Measurements from ENCODE around the gene NCAPD3.
"Not testable (repeated sequence)": the region's sequence is repeated elsewhere in the genome, so short reads cannot be mapped to it uniquely, and the experiment has no call there.

Gene NCAPD3

GRCh38 chr11:134226806-134227325 is 3.1 kb upstream of the NCAPD3 start:
- DNase-seq (ENCODE audit: low spot score) = no peak

GRCh38 chr11:134224710-134225664 is 1.2 kb upstream of the NCAPD3 start:
- DNase-seq (ENCODE audit: low spot score) = peak; percentile 74

GRCh38 chr11:134223121-134223520 is 646 bp downstream of the NCAPD3 start:
- no peak for DNase-seq (ENCODE audit: low spot score)

GRCh38 chr11:134216816-134217215 is 7.0 kb downstream of the NCAPD3 start:
- DNase-seq (ENCODE audit: low spot score) = no peak

GRCh38 chr11:134215836-134216235 is 7.9 kb downstream of the NCAPD3 start:
- DNase-seq (ENCODE audit: low spot score) = no peak

GRCh38 chr11:134207538-134208239 is 16.1 kb downstream of the NCAPD3 start:
- no peak for DNase-seq (ENCODE audit: low spot score)

- DNase-seq (ENCODE audit: low spot score) = no peak
These were observed 17.6 kb downstream of the NCAPD3 start for GRCh38 chr11:134206185-134206584.

- DNase-seq (ENCODE audit: low spot score) = no peak
These were observed 18.0 kb downstream of the NCAPD3 start for GRCh38 chr11:134205729-134206128.

- no peak for DNase-seq (ENCODE audit: low spot score)
These were observed 21.1 kb downstream of the NCAPD3 start for GRCh38 chr11:134202661-134203060.

- DNase-seq (ENCODE audit: low spot score) = no peak
These were observed 23.1 kb downstream of the NCAPD3 start for GRCh38 chr11:134200688-134201087.

GRCh38 chr11:134199531-134199930 is 24.2 kb downstream of the NCAPD3 start:
- DNase-seq (ENCODE audit: low spot score) = no peak

GRCh38 chr11:134196756-134197155 is 27.0 kb downstream of the NCAPD3 start:
- DNase-seq (ENCODE audit: low spot score) = no peak

GRCh38 chr11:134188092-134188491 is 35.7 kb downstream of the NCAPD3 start:
- DNase-seq (ENCODE audit: low spot score) = not testable (repeated sequence)

- DNase-seq (ENCODE audit: low spot score) = no peak
These were observed 42.1 kb downstream of the NCAPD3 start for GRCh38 chr11:134181707-134182106.

GRCh38 chr11:134178032-134178674 is 45.6 kb downstream of the NCAPD3 start:
- no peak for DNase-seq (ENCODE audit: low spot score)

GRCh38 chr11:134176284-134176683 is 47.5 kb downstream of the NCAPD3 start:
- no peak for DNase-seq (ENCODE audit: low spot score)

- no peak for DNase-seq (ENCODE audit: low spot score)
These were observed 50.5 kb downstream of the NCAPD3 start for GRCh38 chr11:134173296-134173695.

GRCh38 chr11:134171951-134172350 is 51.8 kb downstream of the NCAPD3 start:
- DNase-seq (ENCODE audit: low spot score) = no peak

GRCh38 chr11:134170919-134171281 is 52.9 kb downstream of the NCAPD3 start:
- no peak for DNase-seq (ENCODE audit: low spot score)

- no peak for DNase-seq (ENCODE audit: low spot score)
These were observed 53.4 kb downstream of the NCAPD3 start for GRCh38 chr11:134170177-134170918.

GRCh38 chr11:134164490-134165370 is 59.0 kb downstream of the NCAPD3 start:
- DNase-seq (ENCODE audit: low spot score) = no peak
